Activated T-cell treated with anti-CD3 and anti-CD28 coated beads, Interleukin-2, amount 50 U/mL, for 72 hours (primary cell): ENCODE data around the gene GNAT1. TPM values are rescaled to one million over a fixed set of nuclear protein-coding genes. Genes with fewer than 3 reads are reported as not detected.

Experiments used
- ATAC-seq, 2 donors: fragments of 150-1000 bp; cut with Tn5 transposase; replicated peaks in 1 of 2; 2 replicates each; pipeline ENCODE4 v1.10.0; 2021; ENCODE audit warnings: moderate library complexity in 2 of 2, mild to moderate bottlenecking in 1 of 2
- DNase-seq, 2 donors: peaks; one replicate each; pipeline ENCODE4 v3.0.0; 2021 to 2022; ENCODE audit warnings: mixed read lengths in 1 of 2
- H3K27ac Mint-ChIP-seq: one replicate; pipeline ENCODE4 v1.8.0; 2022; ENCODE audit warnings: mild to moderate bottlenecking, moderate library complexity, mixed read lengths
- H3K27me3 Mint-ChIP-seq: one replicate; pipeline ENCODE4 v1.8.0; 2022; ENCODE audit warnings: low read depth, mixed read lengths
- H3K36me3 Mint-ChIP-seq, 2 donors: one replicate each; pipeline ENCODE4 v1.8.0; 2022; ENCODE audit warnings: mixed read lengths in 2 of 2, mild to moderate bottlenecking in 1 of 2; ENCODE audit not compliant: insufficient read depth in 2 of 2
- H3K4me1 Mint-ChIP-seq: one replicate; pipeline ENCODE4 v1.8.0; 2022; ENCODE audit warnings: low read depth, mixed read lengths
- H3K4me3 Mint-ChIP-seq, 2 donors: one replicate each; pipeline ENCODE4 v1.8.0; 2022; ENCODE audit warnings: mild to moderate bottlenecking in 2 of 2, mixed read lengths in 2 of 2, moderate library complexity in 2 of 2
- H3K9me3 Mint-ChIP-seq, 2 donors: one replicate each; pipeline ENCODE4 v1.8.0; 2022; ENCODE audit warnings: mixed read lengths in 2 of 2
- total RNA-seq, 2 donors: library from RNA; stranded (reverse); gene quantifications; one replicate each; pipeline ENCODE4 v1.2.3, GENCODE V29; 2022

GNAT1 gene
- total RNA-seq, 2 donors from 2014 or later: not detected

DNA sequence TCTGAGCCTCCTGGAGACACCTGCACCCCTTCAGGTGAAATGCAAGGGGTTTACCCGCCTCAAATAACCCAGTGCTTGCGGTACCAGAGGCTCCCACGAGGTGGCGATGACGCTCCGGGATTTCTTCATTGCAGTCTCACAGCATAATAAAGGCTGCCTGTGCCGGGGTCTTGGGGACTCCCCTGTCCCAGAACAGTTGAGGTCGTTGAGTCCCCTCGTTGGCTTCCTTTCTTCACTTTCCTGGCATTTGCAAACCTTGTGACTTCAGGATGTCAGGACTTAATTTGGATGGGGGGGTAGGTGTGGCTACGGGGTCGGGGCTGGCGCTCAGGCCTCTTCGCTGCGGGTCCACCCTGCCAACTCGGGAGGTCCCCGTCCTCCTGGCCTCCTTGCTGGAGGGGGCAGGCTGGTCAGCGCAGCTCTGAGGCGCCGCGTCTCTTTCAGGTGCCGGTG is 1.3 kb downstream of the GNAT1 start:
- H3K9me3 Mint-ChIP-seq: no peaks in the 10 kb centered on the region
- H3K4me3 Mint-ChIP-seq: peak overlapping the region; percentile 29 to 57
- H3K4me1 Mint-ChIP-seq: peaks cover 12% of the 10 kb centered on the region

DNA sequence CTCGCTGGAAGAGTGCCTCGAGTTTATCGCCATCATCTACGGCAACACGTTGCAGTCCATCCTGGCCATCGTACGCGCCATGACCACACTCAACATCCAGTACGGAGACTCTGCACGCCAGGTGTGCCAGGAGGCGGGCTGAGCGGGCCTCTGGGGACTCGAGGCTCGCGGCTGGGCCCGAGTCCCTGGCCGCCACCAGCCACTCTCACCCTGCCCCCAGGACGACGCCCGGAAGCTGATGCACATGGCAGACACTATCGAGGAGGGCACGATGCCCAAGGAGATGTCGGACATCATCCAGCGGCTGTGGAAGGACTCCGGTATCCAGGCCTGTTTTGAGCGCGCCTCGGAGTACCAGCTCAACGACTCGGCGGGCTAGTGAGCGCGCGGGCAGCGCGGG is 1.9 kb downstream of the GNAT1 start:
- ATAC-seq (no peak), DNase-seq (no peak)
- Mint-ChIP-seq H3K36me3 (no peaks in the 10 kb centered on the region), H3K4me3 (no peak overlapping the region), H3K4me1 (peaks cover 12% of the 10 kb centered on the region), H3K9me3 (no peaks in the 10 kb centered on the region), H3K27ac (no peak overlapping the region), H3K27me3 (peaks cover 5% of the 10 kb centered on the region)

More for the DNA sequence above, 1.3 kb downstream of the GNAT1 start:
- DNase-seq: peak; percentile 82 to 87
- Mint-ChIP-seq H3K27me3 (peaks cover 5% of the 10 kb centered on the region), H3K36me3 (no peaks in the 10 kb centered on the region), H3K27ac (no peak overlapping the region)
- ATAC-seq: peak; percentile 44 to 57

DNA sequence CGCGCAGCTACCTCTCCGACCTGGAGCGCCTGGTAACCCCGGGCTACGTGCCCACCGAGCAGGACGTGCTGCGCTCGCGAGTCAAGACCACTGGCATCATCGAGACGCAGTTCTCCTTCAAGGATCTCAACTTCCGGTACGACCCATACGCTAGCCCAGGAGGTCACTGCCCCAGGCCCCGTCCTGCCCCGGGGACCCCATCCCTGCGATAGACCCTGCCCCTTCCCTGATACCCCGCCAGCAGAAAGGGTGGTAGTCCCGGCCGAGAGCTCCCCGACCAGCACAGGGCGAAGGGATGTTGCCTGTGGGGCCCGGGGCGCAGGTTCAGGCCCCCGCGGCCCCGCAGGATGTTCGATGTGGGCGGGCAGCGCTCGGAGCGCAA is 2.3 kb downstream of the GNAT1 start:
- H3K4me3 Mint-ChIP-seq: peak overlapping the region; percentile 51 to 68
- DNase-seq (no peak), ATAC-seq (no peak)
- H3K4me1 Mint-ChIP-seq: peaks cover 12% of the 10 kb centered on the region
- H3K9me3 Mint-ChIP-seq: no peaks in the 10 kb centered on the region
- H3K36me3 Mint-ChIP-seq: no peaks in the 10 kb centered on the region
- H3K27me3 Mint-ChIP-seq: peaks cover 5% of the 10 kb centered on the region
- H3K27ac Mint-ChIP-seq: no peak overlapping the region

DNA sequence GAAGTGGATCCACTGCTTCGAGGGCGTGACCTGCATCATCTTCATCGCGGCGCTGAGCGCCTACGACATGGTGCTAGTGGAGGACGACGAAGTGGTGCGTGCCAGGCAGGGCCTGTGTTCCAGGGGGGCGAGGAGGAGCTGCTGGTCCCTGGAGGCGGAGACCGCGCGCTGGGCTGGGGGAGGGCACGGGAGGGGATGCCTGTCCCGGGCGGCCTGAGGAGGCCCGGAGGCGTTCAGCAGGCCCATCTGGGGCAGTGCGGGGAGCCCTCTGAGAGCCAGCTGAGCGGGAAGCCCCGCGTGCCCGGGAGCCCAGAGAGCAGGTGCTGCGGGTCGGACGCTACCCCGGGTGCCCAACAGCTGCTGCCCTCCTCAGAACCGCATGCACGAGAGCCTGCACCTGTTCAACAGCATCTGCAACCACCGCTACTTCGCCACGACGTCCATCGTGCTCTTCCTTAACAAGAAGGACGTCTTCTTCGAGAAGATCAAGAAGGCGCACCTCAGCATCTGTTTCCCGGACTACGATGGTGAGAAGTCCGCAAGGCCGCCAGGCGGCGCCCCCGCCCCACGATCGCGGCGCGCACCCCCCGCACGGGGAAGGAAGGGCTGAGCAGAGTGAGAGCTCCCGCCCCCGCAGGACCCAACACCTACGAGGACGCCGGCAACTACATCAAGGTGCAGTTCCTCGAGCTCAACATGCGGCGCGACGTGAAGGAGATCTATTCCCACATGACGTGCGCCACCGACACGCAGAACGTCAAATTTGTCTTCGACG is 2.9 kb downstream of the GNAT1 start:
- DNase-seq (peak; percentile 87), ATAC-seq (peak; percentile 84 to 88)
- peaks cover 10% of the 10 kb centered on the region for H3K27me3 Mint-ChIP-seq
- H3K4me3 Mint-ChIP-seq: peak overlapping the region; percentile 51 to 68
- no peaks in the 10 kb centered on the region for H3K36me3 Mint-ChIP-seq
- no peak overlapping the region for H3K27ac Mint-ChIP-seq
- H3K9me3 Mint-ChIP-seq: no peaks in the 10 kb centered on the region
- H3K4me1 Mint-ChIP-seq: peaks cover 12% of the 10 kb centered on the region

DNA sequence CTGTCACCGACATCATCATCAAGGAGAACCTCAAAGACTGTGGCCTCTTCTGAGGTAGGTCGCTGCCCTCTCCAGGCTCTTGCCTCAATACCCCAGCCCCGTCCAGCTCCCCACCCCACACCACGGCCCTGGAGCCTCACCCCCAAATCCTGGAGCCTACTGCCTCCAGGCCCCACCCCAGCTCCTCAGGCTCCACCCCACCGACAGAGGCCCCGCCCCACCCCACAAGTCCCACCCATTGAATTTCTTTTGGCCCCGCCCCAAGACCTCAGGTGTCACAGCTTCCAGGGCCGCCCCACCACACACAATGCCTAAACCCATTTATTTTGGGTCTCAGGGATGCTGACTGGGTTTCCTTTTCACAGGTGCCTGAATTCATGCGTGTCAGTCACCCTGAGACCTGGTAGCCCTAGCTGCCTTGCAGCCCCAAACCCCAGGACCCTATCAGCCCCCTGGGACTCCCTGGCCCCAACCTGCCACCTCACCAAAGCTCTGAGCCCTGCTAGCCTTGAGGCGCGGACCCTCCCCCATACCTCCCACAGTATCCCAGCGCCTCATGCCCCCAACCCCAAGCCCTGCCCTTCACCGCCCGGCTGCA is 3.6 kb downstream of the GNAT1 start:
- Mint-ChIP-seq H3K36me3 (no peaks in the 10 kb centered on the region), H3K4me3 (peak overlapping the region; percentile 50 to 67), H3K9me3 (no peaks in the 10 kb centered on the region), H3K27ac (no peak overlapping the region), H3K4me1 (peaks cover 12% of the 10 kb centered on the region), H3K27me3 (peaks cover 12% of the 10 kb centered on the region)
- ATAC-seq: peak; percentile 61 to 66
- peak; percentile 46 to 47 for DNase-seq

DNA sequence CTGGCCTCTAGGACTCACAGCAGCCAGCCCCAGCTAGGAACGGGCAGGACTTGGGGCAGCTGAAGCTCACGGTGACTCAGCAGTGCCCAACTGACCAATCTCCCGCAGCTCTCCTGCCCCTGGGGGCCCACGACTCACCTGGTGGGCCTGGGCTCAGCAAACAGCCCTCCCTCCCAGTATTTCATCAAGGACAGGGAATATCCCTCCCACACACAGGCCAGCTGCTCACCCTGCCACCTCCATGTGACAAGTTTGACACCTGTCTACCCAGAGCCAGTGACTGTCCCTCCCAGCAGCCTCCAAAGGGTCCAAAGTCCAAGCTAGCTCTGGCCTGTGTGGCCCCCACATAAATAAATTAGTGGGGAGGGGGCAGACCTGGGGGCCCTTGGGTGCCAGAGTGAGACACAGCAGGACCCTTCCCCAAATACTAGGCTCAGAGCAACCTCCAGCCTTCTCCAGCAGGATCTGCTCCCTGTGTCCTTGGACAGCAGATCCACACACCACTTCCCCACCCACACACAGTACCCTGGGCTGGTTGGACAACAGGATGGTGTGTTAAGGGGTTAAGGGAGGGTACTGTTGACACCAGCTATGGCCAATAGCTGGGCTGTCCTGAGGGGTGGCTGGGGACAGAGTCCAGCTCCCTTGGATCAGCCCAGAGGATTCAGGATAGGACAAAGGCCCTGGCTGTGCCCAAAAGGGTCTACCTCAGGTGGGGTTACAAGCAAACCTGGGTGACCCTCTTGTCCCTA is 4.3 kb downstream of the GNAT1 start:
- no peak for ATAC-seq
- Mint-ChIP-seq H3K4me3 (no peak overlapping the region), H3K27ac (no peak overlapping the region), H3K36me3 (no peaks in the 10 kb centered on the region), H3K9me3 (no peaks in the 10 kb centered on the region), H3K27me3 (peaks cover 12% of the 10 kb centered on the region), H3K4me1 (peaks cover 12% of the 10 kb centered on the region)
- DNase-seq: no peak

DNA sequence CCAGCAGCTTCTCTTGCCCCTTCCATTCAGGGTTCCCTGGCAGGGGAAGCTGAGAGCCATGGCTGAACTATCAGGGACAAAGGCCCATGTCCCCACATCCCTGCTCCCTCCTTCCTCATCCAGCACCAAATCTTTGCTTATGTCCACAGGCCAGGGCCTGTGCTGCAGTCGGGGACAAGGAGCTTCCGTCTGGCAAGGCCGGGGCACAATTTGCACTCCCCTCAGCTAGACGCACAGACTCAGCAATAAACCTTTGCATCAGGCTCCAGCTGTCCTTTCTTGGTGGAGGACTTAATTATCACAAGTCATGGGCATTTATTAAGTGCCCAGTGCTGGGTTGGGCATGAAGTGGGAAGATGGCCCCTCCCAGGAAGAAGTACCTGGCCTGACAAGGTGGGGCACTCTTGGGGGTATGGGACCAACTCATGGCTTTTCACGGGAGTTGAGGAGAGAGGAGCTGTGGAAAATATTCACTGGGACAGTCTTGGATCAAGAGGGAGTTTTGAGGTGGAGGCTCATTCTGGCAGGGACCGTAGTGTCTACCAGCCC is 4.9 kb downstream of the GNAT1 start:
- ATAC-seq (no peak), DNase-seq (no peak)
- peaks cover 12% of the 10 kb centered on the region for H3K27me3 Mint-ChIP-seq
- no peak overlapping the region for H3K27ac Mint-ChIP-seq
- H3K36me3 Mint-ChIP-seq: no peaks in the 10 kb centered on the region
- H3K9me3 Mint-ChIP-seq: no peaks in the 10 kb centered on the region
- peaks cover 12% of the 10 kb centered on the region for H3K4me1 Mint-ChIP-seq
- no peak overlapping the region for H3K4me3 Mint-ChIP-seq

DNA sequence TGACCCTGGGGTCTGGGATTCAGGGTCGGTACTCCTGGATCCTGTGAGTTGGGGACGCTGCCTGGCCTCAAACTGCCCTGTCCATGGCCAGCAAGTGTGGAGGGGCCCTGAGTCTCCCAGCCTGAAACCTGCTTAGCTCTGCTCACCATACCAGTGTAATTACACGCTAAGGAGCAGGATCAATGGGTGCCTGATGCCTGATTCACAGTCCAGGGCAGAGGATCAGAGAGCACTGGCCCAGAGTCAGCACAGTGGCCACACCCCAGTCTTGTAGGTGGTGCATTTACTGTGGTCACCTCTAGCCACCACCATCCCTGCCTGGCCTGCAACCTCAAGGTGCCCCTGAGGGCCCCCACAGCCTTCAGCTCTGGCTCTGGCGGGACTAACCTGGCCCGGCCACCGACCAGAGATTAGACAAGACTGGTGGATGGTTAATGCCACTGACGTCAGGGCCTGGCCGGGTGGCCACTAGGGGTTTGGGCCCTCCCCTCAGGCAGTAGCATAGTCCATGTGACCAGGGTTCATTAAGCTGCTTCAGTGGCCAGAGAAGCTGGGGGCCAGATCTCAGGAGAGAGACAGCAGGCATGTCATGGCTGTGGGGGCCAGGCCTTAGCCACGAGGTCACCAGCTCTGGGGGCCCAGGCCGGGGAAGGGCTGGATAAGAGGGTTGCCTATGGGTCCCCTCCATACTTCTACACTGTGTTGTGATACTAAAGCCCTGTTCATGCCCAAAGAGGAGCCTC is 10.3 kb downstream of the GNAT1 start:
- H3K27ac Mint-ChIP-seq: no peak overlapping the region
- no peak for ATAC-seq
- H3K4me3 Mint-ChIP-seq: no peak overlapping the region
- no peaks in the 10 kb centered on the region for H3K9me3 Mint-ChIP-seq
- no peaks in the 10 kb centered on the region for H3K4me1 Mint-ChIP-seq
- peaks cover 39% of the 10 kb centered on the region for H3K27me3 Mint-ChIP-seq
- DNase-seq: no peak
- H3K36me3 Mint-ChIP-seq: no peaks in the 10 kb centered on the region

DNA sequence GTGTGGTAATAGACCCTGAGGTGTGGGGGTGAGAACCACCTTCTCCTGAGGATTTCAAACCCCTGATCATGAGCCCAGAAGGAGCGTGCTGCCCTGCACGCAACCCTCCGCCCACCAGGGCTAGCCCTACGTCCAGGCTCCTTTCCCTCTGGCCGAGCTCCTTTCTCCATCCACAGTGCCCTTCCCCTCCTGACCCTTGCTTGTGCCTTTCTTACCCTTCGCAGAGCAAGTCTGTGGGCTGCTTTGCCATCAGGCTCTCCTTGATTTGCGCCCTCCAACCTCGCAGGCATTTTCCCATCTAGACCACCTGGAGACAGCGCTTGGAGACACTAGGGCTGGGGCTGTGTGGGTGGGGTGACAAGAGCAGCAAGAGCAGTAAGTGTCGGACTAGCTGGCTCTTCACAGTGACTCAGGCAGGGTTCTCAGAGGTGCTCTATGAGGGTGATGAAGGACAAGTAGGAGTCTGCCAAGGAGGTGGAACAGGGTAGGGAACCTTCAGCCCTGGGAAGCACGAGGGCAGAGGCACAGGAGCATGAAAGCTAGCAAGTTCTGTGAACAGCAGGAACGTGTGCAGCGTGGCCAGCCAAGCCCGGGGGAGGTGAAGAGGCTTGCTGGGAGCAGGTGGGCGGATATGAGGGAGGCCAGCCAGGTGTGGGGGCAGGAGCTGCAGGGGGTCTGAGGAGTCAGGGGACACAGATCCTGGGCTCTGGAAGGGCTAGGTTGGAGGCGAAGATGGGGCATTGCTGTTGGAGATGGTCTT is 11.1 kb downstream of the GNAT1 start:
- ATAC-seq: no peak
- H3K27ac Mint-ChIP-seq: no peak overlapping the region
- peaks cover 39% of the 10 kb centered on the region for H3K27me3 Mint-ChIP-seq
- no peak overlapping the region for H3K4me3 Mint-ChIP-seq
- H3K4me1 Mint-ChIP-seq: no peaks in the 10 kb centered on the region
- DNase-seq: no peak
- no peaks in the 10 kb centered on the region for H3K36me3 Mint-ChIP-seq
- H3K9me3 Mint-ChIP-seq: no peaks in the 10 kb centered on the region

DNA sequence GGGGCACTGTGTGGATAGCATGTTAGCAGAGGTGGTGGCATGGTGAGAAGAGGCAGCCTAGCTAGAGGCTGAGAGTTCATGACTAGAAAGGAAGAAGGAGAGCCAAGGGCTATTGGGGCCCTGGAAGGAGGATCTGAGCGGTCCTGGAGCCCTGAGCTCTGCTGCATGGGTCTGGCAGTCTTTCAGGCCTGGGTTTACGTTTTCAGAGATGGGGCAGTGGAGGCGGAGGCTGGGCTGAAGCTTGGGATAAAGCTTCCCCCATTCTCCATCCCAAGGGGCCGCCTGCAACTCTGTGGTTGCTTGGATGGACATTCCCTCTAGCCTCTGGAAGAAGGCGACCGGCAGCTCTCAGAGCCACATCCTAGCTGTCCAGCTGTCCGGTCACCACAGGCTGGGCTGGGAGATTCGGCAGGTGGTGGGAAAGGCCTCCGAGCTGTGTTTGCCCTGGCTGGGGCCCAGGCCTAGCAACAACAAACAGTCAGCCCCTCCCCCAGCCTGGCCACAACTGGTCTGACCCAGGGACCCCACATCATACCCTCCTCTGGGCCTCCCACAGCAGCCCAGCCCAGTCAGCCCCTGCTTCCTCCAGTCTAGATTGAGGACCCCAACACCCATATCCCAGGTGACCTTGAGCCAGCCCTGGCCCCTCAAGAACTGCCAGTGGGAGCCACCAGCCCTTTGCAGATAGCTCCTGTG is 11.9 kb downstream of the GNAT1 start:
- DNase-seq (no peak), ATAC-seq (no peak)
- H3K27me3 Mint-ChIP-seq: peaks cover 38% of the 10 kb centered on the region
- no peak overlapping the region for H3K4me3 Mint-ChIP-seq
- H3K4me1 Mint-ChIP-seq: no peaks in the 10 kb centered on the region
- no peaks in the 10 kb centered on the region for H3K36me3 Mint-ChIP-seq
- H3K9me3 Mint-ChIP-seq: no peaks in the 10 kb centered on the region
- no peak overlapping the region for H3K27ac Mint-ChIP-seq

DNA sequence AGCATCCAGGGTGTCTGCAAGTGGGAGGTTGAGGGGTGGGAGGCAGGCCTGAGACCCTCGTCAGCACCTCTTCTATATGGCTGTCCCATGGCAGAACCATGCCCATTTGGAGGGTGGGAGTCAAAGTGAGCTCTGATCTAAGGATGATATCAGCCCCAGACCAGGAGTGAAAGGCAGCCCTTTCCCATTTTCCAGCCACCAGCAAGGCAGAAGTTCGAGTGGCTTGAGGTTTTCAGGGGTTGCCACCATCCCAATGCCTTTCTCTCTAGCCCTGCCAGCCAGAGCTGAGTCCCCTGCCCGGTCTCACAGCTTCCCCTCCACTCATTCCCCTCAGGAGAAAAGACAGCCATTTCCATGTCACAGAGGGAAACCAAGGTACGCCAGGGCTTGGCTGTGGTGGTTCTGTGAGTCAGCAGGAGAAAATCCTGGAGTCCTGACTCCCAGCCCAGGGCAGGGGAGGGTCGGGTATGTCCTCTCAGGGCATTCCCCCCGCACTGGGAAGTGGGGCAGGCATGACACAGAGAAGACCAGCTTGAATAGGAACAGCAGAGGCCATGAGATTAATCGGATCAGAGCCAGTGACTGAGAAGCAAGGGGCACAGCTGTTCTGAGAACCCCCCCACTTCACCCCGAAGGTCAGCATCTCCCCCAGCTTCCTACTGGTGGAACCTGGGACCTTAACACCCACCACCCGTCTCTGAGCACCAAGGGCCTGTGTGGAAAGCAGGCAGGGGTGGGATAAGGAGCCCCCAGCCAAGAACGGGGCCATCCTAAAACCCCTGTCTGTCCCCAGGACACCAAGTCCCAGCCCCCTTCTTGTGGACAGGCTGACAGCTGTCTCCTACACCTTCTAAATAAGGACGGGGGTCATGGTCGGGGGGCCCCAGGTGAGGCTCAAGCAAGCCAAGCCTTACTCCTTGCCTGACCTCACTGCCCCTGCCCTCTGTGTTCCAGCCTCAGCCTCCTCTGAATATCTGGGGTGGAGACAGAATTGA is 12.7 kb downstream of the GNAT1 start:
- Mint-ChIP-seq H3K4me3 (no peak overlapping the region), H3K9me3 (no peaks in the 10 kb centered on the region), H3K36me3 (no peaks in the 10 kb centered on the region), H3K27ac (no peak overlapping the region), H3K27me3 (peaks cover 36% of the 10 kb centered on the region), H3K4me1 (no peaks in the 10 kb centered on the region)
- ATAC-seq: no peak
- no peak for DNase-seq
